Fibroblast of the aortic adventitia (primary cell): Measurements from ENCODE around the gene DCP1A. TPM values are rescaled to one million over a fixed set of nuclear protein-coding genes. Genes with fewer than 3 reads are reported as not detected.
"Not testable (repeated sequence)": the region's sequence is repeated elsewhere in the genome, so short reads cannot be mapped to it uniquely, and the experiment has no call there.

Experiments used
- DNase-seq: peaks from one replicate; pipeline ENCODE4 v3.0.0-alpha.2; 2010; ENCODE audit warnings: low read depth
- H3K4me3 ChIP-seq: 2 replicates; pipeline ENCODE4 v1.5.1; 2011; ENCODE audit warnings: low read depth, mild to moderate bottlenecking, control low read depth, low read length, moderate library complexity
- total RNA-seq: library from RNA; depleted of rRNA; stranded (reverse); fragments of >200 nt; gene quantifications from 2 replicates; pipeline ENCODE4 v1.2.3, GENCODE V29; 2012; ENCODE audit warnings: low replicate concordance
- TF ChIP-seq, protein P1 (sequence below): IDR thresholded peaks from 2 replicates; pipeline ENCODE4 v1.5.1; 2011; ENCODE audit warnings: mild to moderate bottlenecking, low read length, control low read depth, inconsistent platforms; ENCODE audit not compliant: insufficient read depth

The DCP1A gene
- total RNA-seq, 1 donor: 16.4 TPM

DNA sequence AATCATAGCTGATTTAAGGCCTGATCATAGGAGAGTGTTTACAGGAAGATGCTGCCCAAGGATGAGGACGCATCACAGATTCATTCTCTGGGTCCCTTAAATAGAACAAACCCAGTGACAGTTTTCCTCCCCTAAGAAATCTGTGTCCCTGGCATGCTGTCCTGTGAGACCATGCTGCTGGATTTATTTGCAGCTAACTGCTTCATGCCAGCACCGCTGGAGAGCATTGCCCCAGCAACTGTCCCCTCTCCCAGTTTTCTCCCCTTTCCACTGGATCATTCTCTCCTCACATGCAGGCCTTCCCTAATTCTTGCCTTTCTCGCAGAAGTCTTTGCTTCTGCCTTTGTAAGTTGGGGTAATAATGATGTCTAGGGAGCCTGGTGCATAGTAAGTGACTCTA, 29.3 kb upstream of the DCP1A start:
- DNase-seq: no peak
- TF ChIP-seq, protein P1, sequence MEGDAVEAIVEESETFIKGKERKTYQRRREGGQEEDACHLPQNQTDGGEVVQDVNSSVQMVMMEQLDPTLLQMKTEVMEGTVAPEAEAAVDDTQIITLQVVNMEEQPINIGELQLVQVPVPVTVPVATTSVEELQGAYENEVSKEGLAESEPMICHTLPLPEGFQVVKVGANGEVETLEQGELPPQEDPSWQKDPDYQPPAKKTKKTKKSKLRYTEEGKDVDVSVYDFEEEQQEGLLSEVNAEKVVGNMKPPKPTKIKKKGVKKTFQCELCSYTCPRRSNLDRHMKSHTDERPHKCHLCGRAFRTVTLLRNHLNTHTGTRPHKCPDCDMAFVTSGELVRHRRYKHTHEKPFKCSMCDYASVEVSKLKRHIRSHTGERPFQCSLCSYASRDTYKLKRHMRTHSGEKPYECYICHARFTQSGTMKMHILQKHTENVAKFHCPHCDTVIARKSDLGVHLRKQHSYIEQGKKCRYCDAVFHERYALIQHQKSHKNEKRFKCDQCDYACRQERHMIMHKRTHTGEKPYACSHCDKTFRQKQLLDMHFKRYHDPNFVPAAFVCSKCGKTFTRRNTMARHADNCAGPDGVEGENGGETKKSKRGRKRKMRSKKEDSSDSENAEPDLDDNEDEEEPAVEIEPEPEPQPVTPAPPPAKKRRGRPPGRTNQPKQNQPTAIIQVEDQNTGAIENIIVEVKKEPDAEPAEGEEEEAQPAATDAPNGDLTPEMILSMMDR: no peak
- no peak overlapping the region for H3K4me3 ChIP-seq

DNA sequence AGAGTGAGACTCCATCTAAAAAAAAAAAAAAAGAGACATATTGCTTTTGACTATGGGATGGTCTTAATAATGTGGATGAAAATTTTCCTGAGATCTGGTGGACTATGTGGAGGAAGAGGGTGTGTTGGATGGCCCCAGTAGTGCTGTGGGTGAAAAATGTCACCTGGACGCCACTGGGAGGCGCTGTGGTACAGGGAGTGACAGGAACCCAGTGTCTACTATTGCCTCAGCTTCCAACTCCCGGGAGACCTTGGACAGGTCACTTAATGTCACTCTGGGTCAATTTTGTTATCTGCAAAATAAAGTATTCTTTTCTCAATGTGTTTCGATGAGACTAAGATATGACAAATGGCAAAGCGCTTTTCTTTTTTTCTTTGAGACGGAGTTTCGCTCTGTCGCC, 27.7 kb upstream of the DCP1A start:
- TF ChIP-seq, protein P1: peak; percentile 67
- H3K4me3 ChIP-seq: no peak overlapping the region
- peak; percentile 61 for DNase-seq

DNA sequence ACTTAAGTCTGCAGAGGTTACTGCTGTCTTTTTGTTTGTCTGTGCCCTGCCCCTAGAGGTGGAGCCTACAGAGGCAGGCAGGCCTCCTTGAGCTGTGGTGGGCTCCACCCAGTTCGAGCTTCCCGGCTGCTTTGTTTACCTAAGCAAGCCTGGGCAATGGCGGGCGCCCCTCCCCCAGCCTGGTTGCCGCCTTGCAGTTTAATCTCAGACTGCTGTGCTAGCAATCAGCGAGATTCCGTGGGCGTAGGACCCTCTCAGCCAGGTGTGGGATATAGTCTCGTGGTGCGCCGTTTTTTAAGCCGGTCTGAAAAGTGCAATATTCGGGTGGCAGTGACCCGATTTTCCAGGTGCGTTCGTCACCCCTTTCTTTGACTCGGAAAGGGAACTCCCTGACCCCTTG, 23.4 kb upstream of the DCP1A start:
- not testable (repeated sequence) for H3K4me3 ChIP-seq, DNase-seq

DNA sequence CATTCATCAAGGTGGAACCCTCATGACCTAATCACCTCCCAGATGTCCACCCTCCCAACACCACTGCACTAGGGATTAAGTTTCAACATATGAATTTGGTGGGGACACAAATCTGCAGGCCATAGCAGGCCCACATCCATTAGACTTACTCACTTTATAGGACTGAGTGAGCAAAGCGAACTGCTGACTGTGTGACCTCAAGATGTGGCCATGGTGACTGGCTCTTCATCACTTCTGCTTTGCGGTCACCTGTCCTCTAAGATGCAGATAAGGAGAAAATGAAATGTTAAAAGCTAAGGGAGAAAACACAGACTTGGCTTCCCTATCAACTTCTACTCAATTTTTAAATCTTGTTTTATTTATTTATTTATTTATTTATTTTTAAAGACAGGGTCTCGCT, 14.5 kb upstream of the DCP1A start:
- no peak overlapping the region for H3K4me3 ChIP-seq
- TF ChIP-seq, protein P1: no peak

DNA sequence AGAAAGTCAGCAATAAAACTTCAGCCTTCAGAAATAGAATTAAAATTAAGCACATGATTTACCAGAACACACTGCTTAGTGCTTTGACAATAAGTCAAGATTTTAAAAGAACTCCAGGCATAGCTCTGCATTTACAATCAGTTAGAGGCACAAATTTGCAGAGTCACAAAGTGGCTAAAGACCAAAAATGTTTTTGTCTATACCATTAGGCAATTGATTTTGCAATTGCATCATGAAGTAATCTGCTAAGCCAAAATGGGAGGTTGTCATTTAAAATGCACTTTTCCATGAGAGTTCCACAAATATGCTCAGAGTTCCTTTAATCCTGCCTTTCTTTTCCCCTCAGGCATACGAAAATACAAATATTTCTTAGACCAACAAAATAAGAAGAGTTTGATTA, 10.1 kb upstream of the DCP1A start:
- H3K4me3 ChIP-seq: no peak overlapping the region
- peak; percentile 83 for DNase-seq
- TF ChIP-seq, protein P1: no peak

More for the DNA sequence above, 14.5 kb upstream of the DCP1A start:
- DNase-seq: no peak

DNA sequence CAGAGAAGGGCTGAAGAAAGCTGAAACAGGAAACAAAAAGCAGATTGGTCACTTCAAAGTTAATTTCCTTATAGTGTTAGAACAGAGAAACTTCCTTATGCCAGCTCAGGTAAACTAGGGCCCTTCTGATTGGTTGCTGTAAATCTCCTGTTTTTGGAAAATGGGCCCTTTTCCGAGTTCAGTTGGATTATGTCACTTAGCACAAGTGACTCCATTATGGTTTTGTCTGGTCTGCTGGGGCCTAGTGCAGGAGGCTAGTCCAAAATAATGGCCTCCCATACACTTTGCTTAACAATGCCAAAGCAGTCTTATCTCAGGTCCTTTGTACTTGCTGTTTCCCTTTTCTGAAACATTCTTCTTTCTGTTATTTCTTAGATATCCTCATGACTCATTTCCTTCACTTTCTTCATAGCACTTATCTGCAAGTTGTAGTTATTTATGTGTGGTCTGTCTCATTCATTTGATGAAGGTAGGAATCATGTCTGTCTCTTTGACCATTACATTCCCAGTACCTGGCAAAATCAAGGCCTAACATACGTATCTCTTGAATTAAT, 7.7 kb upstream of the DCP1A start:
- H3K4me3 ChIP-seq: no peak overlapping the region
- TF ChIP-seq, protein P1: no peak
- peak; percentile 74 for DNase-seq

DNA sequence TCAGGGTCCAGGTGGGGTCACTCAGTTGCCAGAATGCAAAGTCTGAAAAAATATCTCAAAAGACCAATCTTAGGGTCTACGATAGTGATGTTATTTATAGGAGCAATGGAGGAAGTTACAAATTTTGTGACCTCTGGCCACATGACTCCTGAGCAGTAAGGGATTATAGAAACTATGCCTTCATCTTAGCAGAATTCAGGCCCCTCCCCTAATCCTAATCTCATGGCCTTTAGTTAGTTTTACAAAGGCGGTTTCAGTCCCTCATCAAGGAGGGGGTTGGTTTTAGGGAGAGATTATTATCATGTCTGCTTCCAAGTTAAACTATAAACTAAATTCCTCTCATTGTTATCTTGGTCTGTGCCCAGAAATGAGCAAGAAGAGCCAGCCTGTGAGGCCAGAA, 5.9 kb upstream of the DCP1A start:
- DNase-seq: no peak
- H3K4me3 ChIP-seq: no peak overlapping the region
- TF ChIP-seq, protein P1: no peak
